Lung (tissue), 12 donors: ENCODE results near the gene NBL1. TPM values are rescaled to one million over a fixed set of nuclear protein-coding genes. Genes with fewer than 3 reads are reported as not detected.

Source experiments
- ATAC-seq: fragments of 200-7000 bp; cut with Tn5 transposase; one replicate; pipeline ENCODE4 v1.9.1; 2020; ENCODE audit warnings: moderate number of reproducible peaks; ENCODE audit not compliant: insufficient read depth, low FRiP score
- DNase-seq, 3 donors: peaks; one replicate each; pipeline ENCODE4 v3.0.0-alpha.2; 2013 to 2017
- H3K27ac ChIP-seq, 2 donors: one replicate each; pipeline ENCODE4 v1.5.1; 2013; ENCODE audit warnings: mild to moderate bottlenecking in 2 of 2, moderate library complexity in 2 of 2, control low read depth in 1 of 2, inconsistent platforms in 1 of 2, low read depth in 1 of 2, low read length in 1 of 2
- H3K27me3 ChIP-seq, 3 donors: one replicate each; pipeline ENCODE4 v1.5.1; 2013; ENCODE audit warnings: low read length in 2 of 3; ENCODE audit not compliant: control insufficient read depth in 3 of 3, insufficient read depth in 3 of 3
- H3K36me3 ChIP-seq, 4 donors: one replicate each; pipeline ENCODE4 v1.5.1; 2013; ENCODE audit warnings: low read length in 4 of 4, mild to moderate bottlenecking in 1 of 4, moderate library complexity in 1 of 4; ENCODE audit not compliant: control insufficient read depth in 4 of 4, insufficient read depth in 4 of 4
- H3K4me1 ChIP-seq, 5 donors: one replicate each; pipeline ENCODE4 v1.5.1; 2013; ENCODE audit warnings: low read length in 5 of 5, mild to moderate bottlenecking in 2 of 5, moderate library complexity in 1 of 5; ENCODE audit not compliant: control insufficient read depth in 5 of 5, insufficient read depth in 5 of 5
- H3K4me3 ChIP-seq: one replicate; pipeline ENCODE4 v1.5.1; 2013; ENCODE audit warnings: mild to moderate bottlenecking, control low read depth, moderate library complexity
- H3K9ac ChIP-seq, 2 donors: one replicate each; pipeline ENCODE4 v1.5.1; 2013; ENCODE audit warnings: low read length in 2 of 2, control low read depth in 1 of 2; ENCODE audit not compliant: insufficient read depth in 1 of 2
- H3K9me3 ChIP-seq, 4 donors: one replicate each; pipeline ENCODE4 v1.5.1; 2013; ENCODE audit warnings: low read length in 3 of 4, mild to moderate bottlenecking in 1 of 4, moderate library complexity in 1 of 4; ENCODE audit not compliant: control insufficient read depth in 4 of 4, insufficient read depth in 3 of 4
- WGBS, 2 donors: extraction: QIAGEN DNeasy Blood & Tissue Kit; methylation state at CpG; one replicate each; pipeline ENCODE4 v1.1.7; 2013; 5-methylcytosine and 5-hydroxymethylcytosine counted together
- polyA plus RNA-seq, 2 donors: library from polyadenylated mRNA; stranded (reverse); fragments of 200-250 nt; gene quantifications; one replicate each; pipeline ENCODE4 v1.2.1, GENCODE V29; 2013
- total RNA-seq, 2 donors: library from RNA; depleted of rRNA in 1 of 2; stranded (reverse); fragments of >200 nt in 1 of 2; gene quantifications; one replicate each; pipeline ENCODE4 v1.2.1, GENCODE V29; 2014 to 2021
- TF ChIP-seq, protein P1 (sequence below): IDR thresholded peaks from 2 replicates; pipeline ENCODE4 v1.5.1; 2012; ENCODE audit warnings: mild to moderate bottlenecking; ENCODE audit errors: control extremely low read depth, extremely low read depth
- donor health status: control.
- donor health status: control.
- donor health status: Bipolar disorder and iron deficiency.
- donor health status: healthy.
- donor health status: DM: yes; HTN: yes; CAD: no.

The NBL1 gene
- total and polyA plus RNA-seq, 4 donors: 48.0 to 133 (median 104) TPM

DNA sequence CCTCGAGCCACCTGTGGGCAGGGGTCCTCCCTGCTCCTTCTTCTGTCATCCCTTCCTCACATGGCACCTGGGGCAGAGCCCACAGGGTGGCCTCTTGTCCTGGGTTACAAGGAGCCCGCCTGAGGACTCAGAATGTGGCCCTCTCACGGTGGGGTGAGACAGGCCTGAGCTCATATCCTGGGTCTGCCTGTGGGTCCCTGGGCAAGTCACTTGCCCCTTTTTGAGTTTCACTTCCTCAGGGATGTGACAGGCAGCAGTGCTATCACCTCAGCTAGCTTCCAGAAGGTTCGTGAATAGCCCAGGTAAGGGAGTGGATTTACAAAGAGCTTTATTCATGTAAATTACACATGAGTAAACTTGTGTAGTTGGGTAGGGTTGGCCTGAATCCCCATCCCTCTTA lies 54.1 kb downstream of the NBL1 start:
- no peak overlapping the region for H3K4me3 ChIP-seq
- H3K36me3 ChIP-seq: peaks cover 0 to 18% (median 0%) of the 10 kb centered on the region in 4 donors
- H3K9me3 ChIP-seq: no peaks in the 10 kb centered on the region
- H3K9ac ChIP-seq: no peak overlapping the region
- 86 to 88% methylated on average over 4 of the region's 4 CpGs for WGBS, 2 donors
- no peaks in the 10 kb centered on the region for H3K27me3 ChIP-seq
- no peaks in the 10 kb centered on the region for H3K4me1 ChIP-seq
- no peak overlapping the region for H3K27ac ChIP-seq
- TF ChIP-seq, protein P1, sequence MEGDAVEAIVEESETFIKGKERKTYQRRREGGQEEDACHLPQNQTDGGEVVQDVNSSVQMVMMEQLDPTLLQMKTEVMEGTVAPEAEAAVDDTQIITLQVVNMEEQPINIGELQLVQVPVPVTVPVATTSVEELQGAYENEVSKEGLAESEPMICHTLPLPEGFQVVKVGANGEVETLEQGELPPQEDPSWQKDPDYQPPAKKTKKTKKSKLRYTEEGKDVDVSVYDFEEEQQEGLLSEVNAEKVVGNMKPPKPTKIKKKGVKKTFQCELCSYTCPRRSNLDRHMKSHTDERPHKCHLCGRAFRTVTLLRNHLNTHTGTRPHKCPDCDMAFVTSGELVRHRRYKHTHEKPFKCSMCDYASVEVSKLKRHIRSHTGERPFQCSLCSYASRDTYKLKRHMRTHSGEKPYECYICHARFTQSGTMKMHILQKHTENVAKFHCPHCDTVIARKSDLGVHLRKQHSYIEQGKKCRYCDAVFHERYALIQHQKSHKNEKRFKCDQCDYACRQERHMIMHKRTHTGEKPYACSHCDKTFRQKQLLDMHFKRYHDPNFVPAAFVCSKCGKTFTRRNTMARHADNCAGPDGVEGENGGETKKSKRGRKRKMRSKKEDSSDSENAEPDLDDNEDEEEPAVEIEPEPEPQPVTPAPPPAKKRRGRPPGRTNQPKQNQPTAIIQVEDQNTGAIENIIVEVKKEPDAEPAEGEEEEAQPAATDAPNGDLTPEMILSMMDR: no peak
- no peak for DNase-seq
- ATAC-seq: no peak

GRCh38 chr1:19700079-19700777 lies 56.1 kb downstream of the NBL1 start:
- Histone ChIP-seq H3K4me3 (no peak overlapping the region), H3K27ac (no peak overlapping the region), H3K9ac (no peak overlapping the region), H3K27me3 (no peaks in the 10 kb centered on the region), H3K36me3 (peaks cover 0 to 6% (median 0%) of the 10 kb centered on the region in 4 donors), H3K4me1 (peaks cover 0 to 3% (median 0%) of the 10 kb centered on the region in 5 donors), H3K9me3 (no peaks in the 10 kb centered on the region)
- ATAC-seq (no peak), DNase-seq (no peak)
- TF ChIP-seq, protein P1: no peak
- WGBS, 2 donors: 93 to 94% methylated on average over 14 of the region's 14 CpGs

DNA sequence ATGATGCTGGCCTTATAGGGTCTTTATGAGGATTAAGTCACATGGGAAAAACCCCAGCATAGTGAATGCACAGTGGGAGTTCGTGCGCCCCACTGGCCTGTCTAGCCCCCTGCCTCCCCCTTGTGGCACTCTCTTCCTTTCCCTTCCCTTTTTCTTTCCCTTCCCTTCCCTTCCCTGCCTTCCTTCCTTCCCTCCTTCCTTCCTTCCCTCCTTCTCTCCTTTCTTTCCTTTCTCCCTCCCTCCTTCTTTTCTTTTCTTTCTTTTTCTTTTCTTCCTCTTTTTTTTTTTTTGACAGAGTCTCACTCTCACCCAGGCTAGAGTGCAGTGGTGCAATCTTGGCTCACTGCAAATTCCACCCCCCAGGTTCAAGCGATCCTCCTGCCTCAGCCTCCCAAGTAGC lies 59.2 kb downstream of the NBL1 start:
- H3K4me3 ChIP-seq: no peak overlapping the region
- H3K36me3 ChIP-seq: peaks cover 0 to 8% (median 0%) of the 10 kb centered on the region in 4 donors
- no peaks in the 10 kb centered on the region for H3K27me3 ChIP-seq
- no peak for ATAC-seq
- H3K9ac ChIP-seq: no peak overlapping the region
- H3K27ac ChIP-seq: no peak overlapping the region
- no peaks in the 10 kb centered on the region for H3K9me3 ChIP-seq
- peaks cover 0 to 3% (median 0%) of the 10 kb centered on the region in 5 donors for H3K4me1 ChIP-seq
- 89 to 95% methylated on average over 3 of the region's 3 CpGs for WGBS, 2 donors
- DNase-seq: no peak
- TF ChIP-seq, protein P1: no peak
